Measurements from ENCODE around the gene PPP2R5D. TPM values are rescaled to one million over a fixed set of nuclear protein-coding genes. Genes with fewer than 3 reads are reported as not detected.

The PPP2R5D gene
- total RNA-seq, 1 donor from 2014 or later, result 26.8 TPM

GRCh38 chr6:43054206-43054943 lies 70.0 kb downstream of the PPP2R5D start:
- POLR2A ChIA-PET, result interaction anchor here (0.5 to 3.6 kb wide), 28 partner anchors 24 to 764 kb away, joined by 3 to 43 read pairs (median 4); partner anchors contain the start of genes ABCC10, CNPY3, KLHDC3 and MEA1
- no peak for TF ChIP-seq CTCF (IDR thresholded peaks at IDR 0.05)
- ATAC-seq (ENCODE audit: low read depth) (no peak), DNase-seq (no peak)
- no peaks in the 10 kb centered on the region for H3K27me3 Mint-ChIP-seq
- H3K9me3 Mint-ChIP-seq, result no peaks in the 10 kb centered on the region
- H3K4me1 Mint-ChIP-seq, result peaks cover 44% of the 10 kb centered on the region
- peaks cover 58% of the 10 kb centered on the region for H3K36me3 Mint-ChIP-seq (ENCODE audit: low read depth)
- H3K4me3 Mint-ChIP-seq, result peak overlapping the region; percentile 90
- intact Hi-C loops (cut with micrococcal nuclease), result loop anchor here (10.0 kb wide), 2 partner anchors 170 to 310 kb away; partner anchors contain the start of genes DNPH1 and ZNF318
- CTCF ChIA-PET, result interaction anchor here (1.0 kb wide), 1 partner anchor 154 kb away, joined by 3 read pairs; no protein-coding TSS in a partner anchor
- peak overlapping the region; percentile 90 for H3K27ac Mint-ChIP-seq

- POLR2A ChIA-PET, result interaction anchor here (0.9 to 3.6 kb wide), 4 partner anchors 23 to 77 kb away, joined by 3 to 37 read pairs (median 3); partner anchors contain the start of genes KLHDC3 and RRP36
These were observed 71.6 kb downstream of the PPP2R5D start for GRCh38 chr6:43055966-43056365.

GRCh38 chr6:43058531-43058930 lies 74.2 kb downstream of the PPP2R5D start:
- POLR2A ChIA-PET, result interaction anchor here (0.6 to 2.9 kb wide), 16 partner anchors 9 to 578 kb away, joined by 3 to 33 read pairs (median 4); partner anchors contain the start of genes CNPY3, CUL9, KLHDC3 and MEA1
- H3K27ac Mint-ChIP-seq, result peak overlapping the region; percentile 97
- DNase-seq, result no peak
- no peaks in the 10 kb centered on the region for H3K27me3 Mint-ChIP-seq
- intact Hi-C loops (cut with micrococcal nuclease), result loop anchor here (2.0 to 10.0 kb wide), 5 partner anchors 74 to 518 kb away; partner anchors contain the start of genes BICRAL, DNPH1, POLH and PPP2R5D
- H3K4me3 Mint-ChIP-seq, result peak overlapping the region; percentile 95
- no peak for ATAC-seq (ENCODE audit: low read depth)
- no peaks in the 10 kb centered on the region for H3K9me3 Mint-ChIP-seq
- no peak for TF ChIP-seq CTCF (IDR thresholded peaks at IDR 0.05)
- CTCF ChIA-PET, result no interaction called here
- peaks cover 45% of the 10 kb centered on the region for H3K36me3 Mint-ChIP-seq (ENCODE audit: low read depth)
- H3K4me1 Mint-ChIP-seq, result peaks cover 45% of the 10 kb centered on the region

More at GRCh38 chr6:43055966-43056365, 71.6 kb downstream of the PPP2R5D start:
- peak overlapping the region; percentile 30 for H3K27ac Mint-ChIP-seq
- no peak overlapping the region for H3K4me3 Mint-ChIP-seq
- ATAC-seq (ENCODE audit: low read depth) (no peak), DNase-seq (no peak)
- H3K27me3 Mint-ChIP-seq, result no peaks in the 10 kb centered on the region
- H3K9me3 Mint-ChIP-seq, result no peaks in the 10 kb centered on the region
- CTCF ChIA-PET, result no interaction called here
- peaks cover 60% of the 10 kb centered on the region for H3K4me1 Mint-ChIP-seq
- TF ChIP-seq CTCF (IDR thresholded peaks at IDR 0.05), result no peak
- H3K36me3 Mint-ChIP-seq (ENCODE audit: low read depth), result peaks cover 48% of the 10 kb centered on the region
- intact Hi-C loops (cut with micrococcal nuclease), result loop anchor here (5.0 to 10.0 kb wide), 3 partner anchors 169 to 309 kb away; partner anchors contain the start of genes BICRAL, DNPH1 and ZNF318

GRCh38 chr6:43059168-43060033 lies 75.0 kb downstream of the PPP2R5D start, which contains the start of the genes KLC4 and MRPL2:
Gene KLC4 (plus strand): TSS chr6:43059631. CDS start chr6:43061336, 1,705 bp downstream.
Gene MRPL2 (minus strand): TSS chr6:43059434. CDS start chr6:43059381, 53 bp downstream.
- H3K9me3 Mint-ChIP-seq, result no peaks in the 10 kb centered on the region
- ChIA-PET POLR2A (interaction anchor here (0.5 to 2.9 kb wide), 28 partner anchors 10 to 1035 kb away, joined by 3 to 33 read pairs (median 4); partner anchors contain the start of genes CNPY3, CUL9, KLHDC3 and MEA1), CTCF (interaction anchor here (0.6 kb wide), 1 partner anchor 49 kb away, joined by 5 read pairs; no protein-coding TSS in a partner anchor)
- peak; percentile 94 for DNase-seq
- no peaks in the 10 kb centered on the region for H3K27me3 Mint-ChIP-seq
- peak within 1 kb of the TSS; percentile 95 for H3K4me3 Mint-ChIP-seq
- peak within 1 kb of the TSS; percentile 97 for H3K27ac Mint-ChIP-seq
- intact Hi-C loops (cut with micrococcal nuclease), result loop anchor here (1.0 to 10.0 kb wide), 12 partner anchors 27 to 517 kb away; partner anchors contain the start of genes BICRAL, CNPY3, CUL9 and DNPH1
- TF ChIP-seq CTCF (IDR thresholded peaks at IDR 0.05), result no peak
- H3K36me3 Mint-ChIP-seq (ENCODE audit: low read depth), result peaks cover 43% of the 10 kb centered on the region
- ATAC-seq (ENCODE audit: low read depth), result peak; percentile 97
- H3K4me1 Mint-ChIP-seq, result peaks cover 38% of the 10 kb centered on the region

Measured in activated B cell treated with CpG ODN at 0.5 μM for 24 hours (primary cell).